ENCODE results near the gene SCAMP2. TPM values are rescaled to one million over a fixed set of nuclear protein-coding genes. Genes with fewer than 3 reads are reported as not detected.

SCAMP2 gene
- total and polyA plus RNA-seq, 2 of the 13 experiments (the other 11 are each of a cell fraction or from before 2014, with no cell fraction given) = 34.8 to 121 TPM

DNA sequence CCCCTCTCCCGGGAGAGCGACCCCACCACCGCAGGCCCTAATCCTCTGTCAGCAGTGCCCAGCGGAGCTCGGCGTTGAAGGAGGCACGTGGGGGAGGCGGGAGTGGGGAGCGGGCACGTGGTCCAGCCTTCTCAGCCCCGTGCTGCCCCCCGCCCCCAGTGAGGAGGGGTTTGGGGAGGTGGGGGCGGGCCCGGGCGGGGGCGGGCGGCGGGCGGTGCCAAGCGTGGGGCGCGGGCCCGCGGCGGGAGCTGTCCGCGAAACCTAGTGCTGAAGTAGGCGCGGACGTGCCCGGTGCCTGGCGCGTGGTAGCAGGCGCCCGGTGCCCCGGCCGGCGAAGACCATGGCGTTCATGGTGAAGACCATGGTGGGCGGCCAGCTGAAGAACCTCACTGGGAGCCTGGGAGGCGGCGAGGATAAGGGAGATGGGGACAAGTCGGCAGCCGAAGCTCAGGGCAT, 46.8 kb downstream of the SCAMP2 start, which contains the start of gene CPLX3:
CPLX3 (plus strand) TSS at position 264 of the 456 bp plus-strand sequence; CDS start at position 341, 77 bp downstream.
- in situ Hi-C loops (cut with HindIII; ENCODE audit: extremely low pct_ligation_motif_present, low pct_unique_long_range_greater_than_20kb) = no loop called here
- H3K36me3 ChIP-seq (replicated peaks in 1 of 2; ENCODE audit: control insufficient read depth in 1 of 2, insufficient read depth in 2 of 2, low read length in 2 of 2) = no peaks in the 10 kb centered on the region
- ATAC-seq = peak; percentile 36; the same call in 2 of the 3 replicates
- H4K20me1 ChIP-seq (ENCODE audit: insufficient read depth, low read length) = no peaks in the 10 kb centered on the region; the same call in 1 of the 2 replicates
- H3K4me2 ChIP-seq (ENCODE audit: low read depth, low read length) = no peak within 1 kb of the TSS
- no peak for DNase-seq (ENCODE audit: low spot score)
- H3K27me3 ChIP-seq (ENCODE audit: control insufficient read depth in 1 of 2, insufficient read depth in 2 of 2, low read length in 2 of 2) = peaks cover 5 to 62% of the 10 kb centered on the region in 2 experiments; a peak in 4 of 5 replicates
- ChIA-PET CTCF (ENCODE audit: low intra/inter-chr PET ratio, low total read pairs) (no interaction called here), POLR2A (no interaction called here)
- H3K9me3 ChIP-seq (ENCODE audit: low read length) = no peaks in the 10 kb centered on the region
- FAIRE-seq = no peak
- H3K4me1 ChIP-seq (ENCODE audit: insufficient read depth, low read length) = peaks cover 2% of the 10 kb centered on the region
- WGBS (ENCODE audit: low lambda C conversion rate) = 22% methylated on average over 21 of the region's 44 CpGs
- H3K9ac ChIP-seq (ENCODE audit: insufficient read depth, low read depth, low read length) = no peak within 1 kb of the TSS
- BruUV-seq (replicated peaks) = no TSS peak
- intact Hi-C loops (cut with micrococcal nuclease; ENCODE audit: unreplicated experiment) = no loop called here
- no peaks in the 10 kb centered on the region for H3K79me2 ChIP-seq (ENCODE audit: insufficient read depth, low read length)
- H3K27ac ChIP-seq (ENCODE audit: extremely low read length, insufficient read depth, low read length) = no peak within 1 kb of the TSS
- H2AFZ ChIP-seq (ENCODE audit: low read length) = no peak within 1 kb of the TSS
- H3K4me3 ChIP-seq (replicated peaks in 1 of 3; ENCODE audit: insufficient read depth in 1 of 3, low read depth in 2 of 3, low read length in 3 of 3) = peak within 1 kb of the TSS in 1 of 3 experiments; percentile 16; a peak in 1 of 6 replicates
- TF ChIP-seq ZFP41 (CRISPR knock-in tag; IDR thresholded peaks at IDR 0.05; ENCODE audit: borderline replicate concordance) (no peak), ZNF746 (CRISPR knock-in tag; IDR thresholded peaks at IDR 0.05) (no peak), RBM22 (optimal IDR thresholded peaks at IDR 0.05; ENCODE audit: low read length) (no peak), GABPB1 (CRISPR knock-in tag; IDR thresholded peaks at IDR 0.05) (0 out of 2 replicates have a peak, but pooled peaks have one; percentile 32), ERF (CRISPR knock-in tag; IDR thresholded peaks at IDR 0.05) (no peak), NR2F1 (CRISPR knock-in tag; IDR thresholded peaks at IDR 0.05) (no peak), MEF2D (CRISPR knock-in tag; IDR thresholded peaks at IDR 0.05) (no peak), ZNF549 (CRISPR knock-in tag; IDR thresholded peaks at IDR 0.05) (no peak), ZSCAN20 (CRISPR knock-in tag; IDR thresholded peaks at IDR 0.05; ENCODE audit: borderline replicate concordance) (no peak), KDM5A (IDR thresholded peaks at IDR 0.05; ENCODE audit: borderline replicate concordance, low read length) (no peak), WIZ (CRISPR knock-in tag; IDR thresholded peaks at IDR 0.05) (no peak), GZF1 (CRISPR knock-in tag; IDR thresholded peaks at IDR 0.05) (no peak), NFIC (IDR thresholded peaks at IDR 0.05; ENCODE audit: low read length) (no peak), NRL (CRISPR knock-in tag; IDR thresholded peaks at IDR 0.05; ENCODE audit: borderline replicate concordance) (no peak), ZNF496 (CRISPR knock-in tag; IDR thresholded peaks at IDR 0.05; ENCODE audit: insufficient replicate concordance) (no peak), ZNF547 (CRISPR knock-in tag; IDR thresholded peaks at IDR 0.05) (no peak), ZNF691 (CRISPR knock-in tag; IDR thresholded peaks at IDR 0.05; ENCODE audit: borderline replicate concordance, low read depth) (no peak)
- TF ChIP-seq, protein P1, sequence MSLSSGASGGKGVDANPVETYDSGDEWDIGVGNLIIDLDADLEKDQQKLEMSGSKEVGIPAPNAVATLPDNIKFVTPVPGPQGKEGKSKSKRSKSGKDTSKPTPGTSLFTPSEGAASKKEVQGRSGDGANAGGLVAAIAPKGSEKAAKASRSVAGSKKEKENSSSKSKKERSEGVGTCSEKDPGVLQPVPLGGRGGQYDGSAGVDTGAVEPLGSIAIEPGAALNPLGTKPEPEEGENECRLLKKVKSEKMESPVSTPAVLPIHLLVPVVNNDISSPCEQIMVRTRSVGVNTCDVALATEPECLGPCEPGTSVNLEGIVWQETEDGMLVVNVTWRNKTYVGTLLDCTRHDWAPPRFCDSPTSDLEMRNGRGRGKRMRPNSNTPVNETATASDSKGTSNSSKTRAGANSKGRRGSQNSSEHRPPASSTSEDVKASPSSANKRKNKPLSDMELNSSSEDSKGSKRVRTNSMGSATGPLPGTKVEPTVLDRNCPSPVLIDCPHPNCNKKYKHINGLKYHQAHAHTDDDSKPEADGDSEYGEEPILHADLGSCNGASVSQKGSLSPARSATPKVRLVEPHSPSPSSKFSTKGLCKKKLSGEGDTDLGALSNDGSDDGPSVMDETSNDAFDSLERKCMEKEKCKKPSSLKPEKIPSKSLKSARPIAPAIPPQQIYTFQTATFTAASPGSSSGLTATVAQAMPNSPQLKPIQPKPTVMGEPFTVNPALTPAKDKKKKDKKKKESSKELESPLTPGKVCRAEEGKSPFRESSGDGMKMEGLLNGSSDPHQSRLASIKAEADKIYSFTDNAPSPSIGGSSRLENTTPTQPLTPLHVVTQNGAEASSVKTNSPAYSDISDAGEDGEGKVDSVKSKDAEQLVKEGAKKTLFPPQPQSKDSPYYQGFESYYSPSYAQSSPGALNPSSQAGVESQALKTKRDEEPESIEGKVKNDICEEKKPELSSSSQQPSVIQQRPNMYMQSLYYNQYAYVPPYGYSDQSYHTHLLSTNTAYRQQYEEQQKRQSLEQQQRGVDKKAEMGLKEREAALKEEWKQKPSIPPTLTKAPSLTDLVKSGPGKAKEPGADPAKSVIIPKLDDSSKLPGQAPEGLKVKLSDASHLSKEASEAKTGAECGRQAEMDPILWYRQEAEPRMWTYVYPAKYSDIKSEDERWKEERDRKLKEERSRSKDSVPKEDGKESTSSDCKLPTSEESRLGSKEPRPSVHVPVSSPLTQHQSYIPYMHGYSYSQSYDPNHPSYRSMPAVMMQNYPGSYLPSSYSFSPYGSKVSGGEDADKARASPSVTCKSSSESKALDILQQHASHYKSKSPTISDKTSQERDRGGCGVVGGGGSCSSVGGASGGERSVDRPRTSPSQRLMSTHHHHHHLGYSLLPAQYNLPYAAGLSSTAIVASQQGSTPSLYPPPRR (CRISPR knock-in tag; IDR thresholded peaks at IDR 0.05; ENCODE audit: borderline replicate concordance) = no peak
- TF ChIP-seq, protein P2, sequence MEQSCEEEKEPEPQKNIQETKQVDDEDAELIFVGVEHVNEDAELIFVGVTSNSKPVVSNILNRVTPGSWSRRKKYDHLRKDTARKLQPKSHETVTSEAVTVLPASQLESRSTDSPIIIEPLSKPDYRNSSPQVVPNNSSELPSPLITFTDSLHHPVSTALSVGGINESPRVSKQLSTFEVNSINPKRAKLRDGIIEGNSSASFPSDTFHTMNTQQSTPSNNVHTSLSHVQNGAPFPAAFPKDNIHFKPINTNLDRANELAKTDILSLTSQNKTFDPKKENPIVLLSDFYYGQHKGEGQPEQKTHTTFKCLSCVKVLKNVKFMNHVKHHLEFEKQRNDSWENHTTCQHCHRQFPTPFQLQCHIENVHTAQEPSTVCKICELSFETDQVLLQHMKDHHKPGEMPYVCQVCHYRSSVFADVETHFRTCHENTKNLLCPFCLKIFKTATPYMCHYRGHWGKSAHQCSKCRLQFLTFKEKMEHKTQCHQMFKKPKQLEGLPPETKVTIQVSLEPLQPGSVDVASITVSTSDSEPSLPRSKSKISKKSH (CRISPR knock-in tag; IDR thresholded peaks at IDR 0.05; ENCODE audit: borderline replicate concordance) = no peak

All from HepG2 (cell line).